A549 (cell line): ENCODE measurements around the gene CDC14A. TPM values are rescaled to one million over a fixed set of nuclear protein-coding genes. Genes with fewer than 3 reads are reported as not detected.

Experiments used
- ATAC-seq, 2 experiments: fragments of 200-7000 bp in 1 of 2; fragments of >200 bp in 1 of 2; cut with Nextera tagmentation in 1 of 2; cut with Tn5 transposase in 1 of 2; 3 replicates each; pipeline versions ENCODE4 v1.8.0 to v1.9.1; 2018 to 2020; ENCODE audit warnings: mild to moderate bottlenecking in 1 of 2, moderate library complexity in 1 of 2
- CTCF ChIA-PET: fragments of 300-600 bp; sonication (Branson Sonifier 250); formaldehyde crosslinking; extraction: SDS; loops from one replicate; lab custom pipeline; 2021; ENCODE audit warnings: antibody characterized with exemption, inconsistent platforms; lab: Yijun Ruan, JAX
- POLR2A ChIA-PET: fragments of 350-600 bp; formaldehyde crosslinking; extraction: SDS; loops from one replicate; lab custom pipeline; 2021; ENCODE audit warnings: antibody characterized with exemption, inconsistent platforms; lab: Yijun Ruan, JAX
- DNase-seq, 2 experiments: peaks; one replicate each; pipeline versions ENCODE4 v3.0.0 to v3.0.0-alpha.2; 2011 to 2016; ENCODE audit warnings: low read depth in 1 of 2, low spot score in 1 of 2
- FAIRE-seq: peaks from 2 replicates; lab custom pipeline; 2011; peaks lifted over from hg19 to GRCh38; lab: Jason Lieb, UNC
- H3K27ac ChIP-seq, 2 experiments: fragments of >200 bp; sonication (Bioruptor Twin); formaldehyde crosslinking; 3 replicates each; pipeline ENCODE4 v1.5.1; 2016 to 2017
- H3K4me1 ChIP-seq: fragments of >200 bp; sonication (Bioruptor Twin); formaldehyde crosslinking; 3 replicates; pipeline ENCODE4 v1.6.1; 2016
- H3K4me2 ChIP-seq: fragments of >200 bp; sonication (Bioruptor Twin); formaldehyde crosslinking; 3 replicates; pipeline ENCODE4 v1.6.1; 2016
- H3K4me3 ChIP-seq: fragments of >200 bp; sonication (Bioruptor Twin); formaldehyde crosslinking; 3 replicates; pipeline ENCODE4 v1.5.1; 2016
- H3K9me3 ChIP-seq: fragments of >200 bp; sonication (Bioruptor Twin); formaldehyde crosslinking; 3 replicates; pipeline ENCODE4 v1.6.1; 2016
- BCL3 ChIP-seq: fragments of >200 bp; sonication (Bioruptor Twin); formaldehyde crosslinking; IDR thresholded peaks from 3 replicates; pipeline ENCODE4 v1.6.1; 2016
- BHLHE40 ChIP-seq: IDR thresholded peaks from 2 replicates; pipeline ENCODE4 v1.6.1; 2012; ENCODE audit warnings: low read depth, low read length, inconsistent platforms
- CBX2 ChIP-seq: fragments of 200-600 bp; sonication (generic); IDR thresholded peaks from 2 replicates; pipeline ENCODE4 v1.6.1; 2016; ENCODE audit warnings: low read depth, mild to moderate bottlenecking, borderline replicate concordance
- CEBPB ChIP-seq, 2 experiments: fragments of >200 bp in 1 of 2; sonication (Bioruptor Twin) in 1 of 2; formaldehyde crosslinking in 1 of 2; IDR thresholded peaks; 2 replicates each; pipeline ENCODE4 v1.6.1; 2012 to 2016
- CHD4 ChIP-seq: fragments of 200-600 bp; sonication (generic); IDR thresholded peaks from 2 replicates; pipeline ENCODE4 v1.6.1; 2016; ENCODE audit warnings: antibody characterized with exemption, mild to moderate bottlenecking, borderline replicate concordance
- CTCF ChIP-seq: fragments of >200 bp; sonication (Bioruptor Twin); formaldehyde crosslinking; IDR thresholded peaks from 3 replicates; pipeline ENCODE4 v1.5.1; 2016
- EHF ChIP-seq: fragments of 250-450 bp; sonication (Bioruptor Pico); IDR thresholded peaks from 2 replicates; pipeline ENCODE4 v1.5.0; 2020; ENCODE audit warnings: mild to moderate bottlenecking
- EHMT2 ChIP-seq: fragments of 200-600 bp; sonication (generic); IDR thresholded peaks from 2 replicates; pipeline ENCODE4 v1.6.1; 2016; ENCODE audit warnings: antibody characterized with exemption, low read depth, mild to moderate bottlenecking, moderate library complexity
- ELK1 ChIP-seq: fragments of 150-350 bp; IDR thresholded peaks from 2 replicates; pipeline ENCODE4 v1.6.1; 2014; ENCODE audit warnings: low read depth, mild to moderate bottlenecking, low read length
- FOSL2 ChIP-seq, 2 experiments: fragments of 450-650 bp in 1 of 2; fragments of >200 bp in 1 of 2; sonication (Bioruptor Twin) in 1 of 2; formaldehyde crosslinking; IDR thresholded peaks; 2 replicates each; pipeline versions ENCODE4 v1.5.0 to v1.6.1; 2016 to 2020; ENCODE audit warnings: mild to moderate bottlenecking in 1 of 2, moderate library complexity in 1 of 2
- GATA3 ChIP-seq: IDR thresholded peaks from 2 replicates; pipeline ENCODE4 v1.6.1; 2012; ENCODE audit warnings: borderline replicate concordance
- HDAC2 ChIP-seq: fragments of 200-600 bp; sonication (generic); IDR thresholded peaks from 2 replicates; pipeline ENCODE4 v1.6.1; 2016
- HMGXB4 ChIP-seq: fragments of 250-450 bp; sonication (Bioruptor Pico); IDR thresholded peaks from 2 replicates; pipeline ENCODE4 v1.5.0; 2021; ENCODE audit warnings: mild to moderate bottlenecking, moderate library complexity, borderline replicate concordance
- HOXB5 ChIP-seq: fragments of 250-450 bp; sonication (Bioruptor Pico); IDR thresholded peaks from 2 replicates; pipeline ENCODE4 v1.5.0; 2020; ENCODE audit warnings: mild to moderate bottlenecking, moderate library complexity
- JUN ChIP-seq, 2 experiments: fragments of >200 bp; sonication (Bioruptor Twin); formaldehyde crosslinking; IDR thresholded peaks; 2 replicates in 1 of 2; 3 replicates in 1 of 2; pipeline ENCODE4 v1.6.1; 2016 to 2017
- MAFK ChIP-seq: fragments of 450-650 bp; IDR thresholded peaks from 2 replicates; pipeline ENCODE4 v1.6.1; 2014; ENCODE audit not compliant: partially characterized antibody
- MAX ChIP-seq: IDR thresholded peaks from 2 replicates; pipeline ENCODE4 v1.6.1; 2012
- MAZ ChIP-seq: fragments of 150-350 bp; IDR thresholded peaks from 2 replicates; pipeline ENCODE4 v1.6.1; 2014; ENCODE audit warnings: antibody characterized with exemption, low read depth, low read length, borderline replicate concordance
- NFE2L2 ChIP-seq: fragments of 150-350 bp; conservative IDR thresholded peaks from 2 replicates; pipeline ENCODE4 v1.6.1; 2014; ENCODE audit warnings: low read length
- NR3C1 ChIP-seq: fragments of >200 bp; sonication (Bioruptor Twin); formaldehyde crosslinking; IDR thresholded peaks from 3 replicates; pipeline ENCODE4 v1.6.1; 2017
- PHF8 ChIP-seq: fragments of 200-600 bp; sonication (generic); IDR thresholded peaks from 2 replicates; pipeline ENCODE4 v1.6.1; 2016; ENCODE audit warnings: low read depth, mild to moderate bottlenecking, antibody characterized with exemption, moderate library complexity, borderline replicate concordance
- POLR2AphosphoS2 ChIP-seq: conservative IDR thresholded peaks from 2 replicates; pipeline ENCODE4 v1.6.1; 2012; ENCODE audit warnings: low read length, improper control_type of control experiment, inconsistent platforms
- RFX5 ChIP-seq: fragments of 450-650 bp; IDR thresholded peaks from 2 replicates; pipeline ENCODE4 v1.7.1; 2014; ENCODE audit warnings: antibody characterized with exemption, mild to moderate bottlenecking, moderate library complexity
- RNF2 ChIP-seq: fragments of 200-600 bp; sonication (generic); IDR thresholded peaks from 2 replicates; pipeline ENCODE4 v1.6.1; 2016; ENCODE audit warnings: low read depth, mild to moderate bottlenecking, antibody characterized with exemption, moderate library complexity, borderline replicate concordance
- SMC3 ChIP-seq: fragments of >200 bp; sonication (Bioruptor Twin); formaldehyde crosslinking; IDR thresholded peaks from 3 replicates; pipeline ENCODE4 v1.6.1; 2018; ENCODE audit warnings: inconsistent platforms
- USF2 ChIP-seq: fragments of 450-650 bp; IDR thresholded peaks from 2 replicates; pipeline ENCODE4 v1.6.1; 2014; ENCODE audit warnings: antibody characterized with exemption
- WGBS: methylation state at CpG from one replicate; pipeline ENCODE4 v1.1.6; 2017; ENCODE audit errors: missing lambda C conversion rate; 5-methylcytosine and 5-hydroxymethylcytosine counted together
- polyA plus RNA-seq, 4 experiments: library from polyadenylated mRNA; depleted of rRNA in 3 of 4; stranded (reverse); fragments of >200 nt; fragmentation: RNase III in 1 of 4; extraction: RNeasy Plus Mini Kit Qiagen cat#74134 plus additional on column Dnase treatment in 1 of 4; gene quantifications; 2 replicates in 3 of 4; 3 replicates in 1 of 4; pipeline ENCODE4 v1.2.3, GENCODE V29; 2011 to 2017

The CDC14A gene
- polyA plus RNA-seq, 2 of the 4 experiments (the other 2 are of a cell fraction): 1.6 to 4.1 TPM

- H3K4me1 ChIP-seq: no peaks in the 10 kb centered on the region
- H3K9me3 ChIP-seq: no peaks in the 10 kb centered on the region
- no peak for DNase-seq
- POLR2A ChIA-PET: no interaction called here
- CTCF ChIA-PET: no interaction called here
- TF ChIP-seq HOXB5 (CRISPR knock-in tag) (no peak), RFX5 (no peak), JUN (IDR thresholded peaks at IDR 0.05) (no peak), RNF2 (no peak), MAFK (no peak), CEBPB (IDR thresholded peaks at IDR 0.05) (no peak), FOSL2 (IDR thresholded peaks at IDR 0.05) (no peak), FOSL2 (CRISPR knock-in tag; IDR thresholded peaks at IDR 0.05) (no peak), BCL3 (no peak), EHF (CRISPR knock-in tag) (no peak), BHLHE40 (no peak), MAZ (no peak), CHD4 (no peak), NFE2L2 (no peak), CTCF (no peak), USF2 (no peak), NR3C1 (no peak), ELK1 (no peak), CBX2 (no peak), POLR2AphosphoS2 (no peak)
- TF ChIP-seq, all 56 proteins: peak for 0
- Histone ChIP-seq H3K4me2 (no peak overlapping the region), H3K4me3 (no peak overlapping the region), H3K27ac (no peak overlapping the region)
- 59% methylated on average over 2 of the region's 2 CpGs for WGBS
- FAIRE-seq (no peak), ATAC-seq (no peak)
Observed at GRCh38 chr1:100398648-100399047, 46.3 kb downstream of the CDC14A start.

- ChIA-PET POLR2A (no interaction called here), CTCF (no interaction called here)
- FAIRE-seq (no peak), ATAC-seq (no peak), DNase-seq (no peak)
- 72% methylated on average over 2 of the region's 2 CpGs for WGBS
- no peaks in the 10 kb centered on the region for H3K4me1 ChIP-seq
- TF ChIP-seq GATA3 (no peak), RNF2 (no peak)
- H3K27ac ChIP-seq: no peak overlapping the region
- no peaks in the 10 kb centered on the region for H3K9me3 ChIP-seq
- no peak overlapping the region for H3K4me3 ChIP-seq
- H3K4me2 ChIP-seq: no peak overlapping the region
Observed at GRCh38 chr1:100400404-100400803, 48.1 kb downstream of the CDC14A start.

GRCh38 chr1:100404821-100405220 lies 52.5 kb downstream of the CDC14A start:
- H3K4me2 ChIP-seq: no peak overlapping the region
- ATAC-seq (no peak), DNase-seq (no peak), FAIRE-seq (no peak)
- POLR2A ChIA-PET: no interaction called here
- no peak overlapping the region for H3K27ac ChIP-seq
- CTCF ChIA-PET: no interaction called here
- WGBS: 86% methylated on average over 2 of the region's 2 CpGs
- H3K4me3 ChIP-seq: no peak overlapping the region
- H3K9me3 ChIP-seq: no peaks in the 10 kb centered on the region
- H3K4me1 ChIP-seq: no peaks in the 10 kb centered on the region
- no peak for TF ChIP-seq SMC3
- no peak for TF ChIP-seq EHMT2
- no peak for TF ChIP-seq HDAC2
- TF ChIP-seq HMGXB4 (CRISPR knock-in tag): no peak
- no peak for TF ChIP-seq POLR2AphosphoS2
- TF ChIP-seq MAX: no peak
- TF ChIP-seq HOXB5 (CRISPR knock-in tag): no peak
- no peak for TF ChIP-seq RFX5
- no peak for TF ChIP-seq PHF8
